ENCODE data around the gene GALNT14. TPM values are rescaled to one million over a fixed set of nuclear protein-coding genes. Genes with fewer than 3 reads are reported as not detected.
A peak's percentile ranks its signal among the peaks of the same experiment; 100 is the strongest.
"Not testable (repeated sequence)": the region's sequence is repeated elsewhere in the genome, so short reads cannot be mapped to it uniquely, and the experiment has no call there.

GALNT14 gene, protein sequence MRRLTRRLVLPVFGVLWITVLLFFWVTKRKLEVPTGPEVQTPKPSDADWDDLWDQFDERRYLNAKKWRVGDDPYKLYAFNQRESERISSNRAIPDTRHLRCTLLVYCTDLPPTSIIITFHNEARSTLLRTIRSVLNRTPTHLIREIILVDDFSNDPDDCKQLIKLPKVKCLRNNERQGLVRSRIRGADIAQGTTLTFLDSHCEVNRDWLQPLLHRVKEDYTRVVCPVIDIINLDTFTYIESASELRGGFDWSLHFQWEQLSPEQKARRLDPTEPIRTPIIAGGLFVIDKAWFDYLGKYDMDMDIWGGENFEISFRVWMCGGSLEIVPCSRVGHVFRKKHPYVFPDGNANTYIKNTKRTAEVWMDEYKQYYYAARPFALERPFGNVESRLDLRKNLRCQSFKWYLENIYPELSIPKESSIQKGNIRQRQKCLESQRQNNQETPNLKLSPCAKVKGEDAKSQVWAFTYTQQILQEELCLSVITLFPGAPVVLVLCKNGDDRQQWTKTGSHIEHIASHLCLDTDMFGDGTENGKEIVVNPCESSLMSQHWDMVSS
- 5.7 and 7.4 TPM in 2 replicates for total RNA-seq (ENCODE audit: low replicate concordance)
- long read RNA-seq, partial matches to known transcripts, result 0 of 3 reads
- long read RNA-seq, other reads (novel, unspliced or antisense), result 1 of 3 reads

DNA sequence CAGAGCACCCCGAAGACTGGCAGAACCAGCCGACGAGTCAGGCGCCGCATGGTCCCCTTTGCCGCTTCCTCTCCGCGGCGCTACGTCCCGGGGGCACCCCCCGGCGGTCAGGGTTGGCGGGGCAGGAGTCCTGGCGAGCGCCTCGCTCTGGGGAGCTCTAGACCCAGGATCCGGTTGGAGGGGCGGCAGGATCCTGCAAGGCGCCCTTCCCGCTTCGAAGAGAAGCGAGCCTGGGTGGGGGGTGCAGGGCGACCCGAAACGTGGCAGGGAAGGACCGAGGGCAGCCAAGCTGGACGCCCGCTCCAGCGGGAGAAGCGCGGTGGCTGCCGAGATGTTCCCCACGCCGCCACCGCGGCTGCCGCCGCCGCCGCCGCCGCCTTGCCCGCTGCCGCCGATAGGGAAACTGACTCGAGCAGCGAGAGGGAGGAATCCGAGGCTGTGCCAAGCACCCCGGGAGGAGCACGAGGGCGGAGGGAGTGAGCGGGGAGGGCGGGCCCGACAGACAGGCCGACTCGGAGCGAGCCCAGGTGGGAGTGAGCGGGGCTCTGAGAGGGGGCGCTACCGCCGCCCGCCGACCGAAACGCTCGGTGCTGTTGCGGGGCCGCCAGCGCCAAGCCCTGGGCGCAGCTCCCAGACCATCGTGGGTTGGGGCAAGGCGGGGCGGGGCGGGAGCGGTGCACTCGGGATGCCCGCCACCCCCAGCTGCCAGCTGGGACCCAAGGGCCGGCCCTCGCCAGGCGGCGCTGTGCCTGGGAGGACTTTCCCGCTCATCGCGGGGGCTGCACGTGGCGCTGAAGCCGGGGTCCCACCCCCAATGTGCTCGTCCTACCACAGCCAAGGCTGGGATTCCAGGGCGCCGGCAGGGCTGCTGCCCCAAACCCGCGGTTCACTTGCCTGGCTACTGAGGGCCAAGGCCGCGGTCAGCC is at the start of gene GALNT14:
Gene GALNT14, minus strand, starts transcription at position 404 of the 926 bp plus-strand sequence. Its CDS starts 354 bp downstream, at position 50.
- no peaks in the 10 kb centered on the region for H3K36me3 Mint-ChIP-seq
- peak; percentile 74 for DNase-seq (ENCODE audit: extremely low spot score, unreplicated experiment)
- peak within 1 kb of the TSS; percentile 87 for H3K4me3 Mint-ChIP-seq
- no peaks in the 10 kb centered on the region for H3K9me3 Mint-ChIP-seq
- peaks cover 8% of the 10 kb centered on the region for H3K4me1 Mint-ChIP-seq (ENCODE audit: unreplicated experiment)
- no peak within 1 kb of the TSS for H3K27ac Mint-ChIP-seq
- H3K27me3 Mint-ChIP-seq, result peaks cover 85% of the 10 kb centered on the region
- TF ChIP-seq, protein P1, sequence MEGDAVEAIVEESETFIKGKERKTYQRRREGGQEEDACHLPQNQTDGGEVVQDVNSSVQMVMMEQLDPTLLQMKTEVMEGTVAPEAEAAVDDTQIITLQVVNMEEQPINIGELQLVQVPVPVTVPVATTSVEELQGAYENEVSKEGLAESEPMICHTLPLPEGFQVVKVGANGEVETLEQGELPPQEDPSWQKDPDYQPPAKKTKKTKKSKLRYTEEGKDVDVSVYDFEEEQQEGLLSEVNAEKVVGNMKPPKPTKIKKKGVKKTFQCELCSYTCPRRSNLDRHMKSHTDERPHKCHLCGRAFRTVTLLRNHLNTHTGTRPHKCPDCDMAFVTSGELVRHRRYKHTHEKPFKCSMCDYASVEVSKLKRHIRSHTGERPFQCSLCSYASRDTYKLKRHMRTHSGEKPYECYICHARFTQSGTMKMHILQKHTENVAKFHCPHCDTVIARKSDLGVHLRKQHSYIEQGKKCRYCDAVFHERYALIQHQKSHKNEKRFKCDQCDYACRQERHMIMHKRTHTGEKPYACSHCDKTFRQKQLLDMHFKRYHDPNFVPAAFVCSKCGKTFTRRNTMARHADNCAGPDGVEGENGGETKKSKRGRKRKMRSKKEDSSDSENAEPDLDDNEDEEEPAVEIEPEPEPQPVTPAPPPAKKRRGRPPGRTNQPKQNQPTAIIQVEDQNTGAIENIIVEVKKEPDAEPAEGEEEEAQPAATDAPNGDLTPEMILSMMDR (conservative IDR thresholded peaks at IDR 0.05), result peak; percentile 62

DNA sequence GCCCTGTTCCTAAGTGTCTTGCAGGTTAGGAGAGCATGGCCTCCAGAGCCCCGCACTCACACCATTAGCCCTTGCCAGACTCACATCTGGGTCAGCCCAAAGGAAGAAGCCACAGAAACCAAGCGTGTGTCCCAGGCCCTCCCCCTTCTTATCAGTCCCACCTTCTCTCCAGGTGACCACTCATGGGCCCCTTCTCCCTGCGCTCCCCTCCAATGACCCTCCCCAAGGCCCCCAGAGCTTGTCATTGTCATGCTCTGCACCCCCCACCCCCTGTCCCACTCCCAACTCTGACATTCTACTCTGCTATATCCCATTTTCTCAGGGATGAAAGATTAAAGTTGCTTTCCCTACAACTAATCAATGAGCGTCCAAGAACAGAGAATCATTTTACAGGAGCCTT is 48.9 kb upstream of the GALNT14 start:
- no peak for DNase-seq (ENCODE audit: extremely low spot score, unreplicated experiment)
- H3K9me3 Mint-ChIP-seq, result no peaks in the 10 kb centered on the region
- TF ChIP-seq, protein P1 (conservative IDR thresholded peaks at IDR 0.05), result no peak

DNA sequence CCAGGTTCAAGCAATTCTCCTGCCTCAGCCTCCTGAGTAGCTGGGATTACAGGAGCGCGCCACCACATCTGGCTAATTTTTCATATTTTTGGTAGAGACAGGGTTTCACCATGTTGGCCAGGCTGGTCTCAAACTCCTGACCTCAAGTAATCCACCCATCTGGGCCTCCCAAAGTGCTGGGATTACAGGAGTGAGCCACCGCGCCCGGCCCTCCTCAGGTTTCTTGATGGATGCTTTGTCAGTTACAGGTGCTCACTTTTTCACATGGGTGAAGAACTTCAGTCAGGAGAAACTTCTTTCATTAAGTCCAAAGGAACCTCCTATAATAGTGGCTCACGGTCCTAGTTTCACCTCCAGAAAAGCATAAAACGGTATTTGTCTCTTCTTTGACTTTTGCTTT is 45.7 kb upstream of the GALNT14 start:
- H3K27ac Mint-ChIP-seq, result not testable (repeated sequence)

More for the DNA sequence above, 48.9 kb upstream of the GALNT14 start:
- Mint-ChIP-seq H3K4me3 (no peak overlapping the region), H3K36me3 (no peaks in the 10 kb centered on the region), H3K27ac (no peak overlapping the region), H3K27me3 (peaks cover 40% of the 10 kb centered on the region), H3K4me1 (ENCODE audit: unreplicated experiment) (no peaks in the 10 kb centered on the region)

DNA sequence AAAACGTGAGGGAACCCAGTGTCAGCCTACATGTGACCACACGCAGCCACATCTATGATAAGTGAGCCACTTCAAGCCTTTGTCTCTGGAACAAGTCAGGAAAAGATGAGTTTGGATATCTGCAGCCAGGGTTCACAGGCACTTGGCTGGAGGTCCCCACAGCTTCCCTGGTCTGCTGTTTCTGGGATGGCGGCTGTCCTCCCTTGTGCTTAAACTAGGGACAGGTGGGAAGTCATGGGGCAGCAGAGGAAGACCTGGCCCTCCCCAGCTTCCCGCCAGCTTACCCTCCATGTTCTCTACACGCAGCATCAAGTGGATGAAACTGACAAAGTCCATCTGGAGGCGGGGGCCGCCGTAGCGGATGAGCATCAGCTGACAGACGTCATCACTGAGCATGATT is 38.5 kb upstream of the GALNT14 start:
- no peak overlapping the region for H3K4me3 Mint-ChIP-seq
- no peak for DNase-seq (ENCODE audit: extremely low spot score, unreplicated experiment)
- H3K27ac Mint-ChIP-seq, result no peak overlapping the region
- no peaks in the 10 kb centered on the region for H3K9me3 Mint-ChIP-seq
- no peaks in the 10 kb centered on the region for H3K36me3 Mint-ChIP-seq
- TF ChIP-seq, protein P1 (conservative IDR thresholded peaks at IDR 0.05), result no peak
- H3K4me1 Mint-ChIP-seq (ENCODE audit: unreplicated experiment), result no peaks in the 10 kb centered on the region
- H3K27me3 Mint-ChIP-seq, result peaks cover 40% of the 10 kb centered on the region

More for the DNA sequence above, 45.7 kb upstream of the GALNT14 start:
- H3K4me3 Mint-ChIP-seq; H3K36me3 Mint-ChIP-seq; H3K9me3 Mint-ChIP-seq; DNase-seq (ENCODE audit: extremely low spot score, unreplicated experiment); H3K4me1 Mint-ChIP-seq (ENCODE audit: unreplicated experiment): not testable (repeated sequence)
- peaks cover 33% of the 10 kb centered on the region for H3K27me3 Mint-ChIP-seq

DNA sequence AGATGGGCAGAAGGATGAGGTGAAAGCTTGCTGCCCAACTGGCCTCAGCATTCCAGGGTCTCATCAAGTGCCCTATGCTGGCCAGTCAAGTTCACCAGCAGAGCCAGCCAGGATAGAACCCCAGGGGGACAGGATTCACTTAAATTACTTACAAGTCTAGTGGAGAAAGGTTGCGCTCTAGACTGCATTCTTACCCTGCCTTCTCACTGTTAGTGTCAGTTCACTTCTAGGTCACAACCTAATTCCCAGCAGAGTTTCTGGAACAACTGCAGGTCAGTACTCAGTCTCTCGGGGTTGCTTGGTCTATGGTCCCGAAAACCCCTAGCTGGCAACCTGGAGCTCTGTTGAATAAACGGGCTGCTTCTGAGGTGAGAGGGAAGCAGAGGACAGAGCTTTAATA is 32.9 kb upstream of the GALNT14 start:
- DNase-seq (ENCODE audit: extremely low spot score, unreplicated experiment), result no peak
- no peaks in the 10 kb centered on the region for H3K36me3 Mint-ChIP-seq
- H3K27ac Mint-ChIP-seq, result no peak overlapping the region
- H3K9me3 Mint-ChIP-seq, result no peaks in the 10 kb centered on the region
- peaks cover 47% of the 10 kb centered on the region for H3K27me3 Mint-ChIP-seq
- H3K4me1 Mint-ChIP-seq (ENCODE audit: unreplicated experiment), result no peaks in the 10 kb centered on the region
- H3K4me3 Mint-ChIP-seq, result no peak overlapping the region
- TF ChIP-seq, protein P1 (conservative IDR thresholded peaks at IDR 0.05), result no peak

Measured in type B pancreatic cell (in vitro differentiated cells).